GM12873 (cell line): Measurements from ENCODE around the gene SGCG.

Experiments
- TF ChIP-seq, protein P1 (sequence below): IDR thresholded peaks from 2 replicates; pipeline ENCODE4 v1.5.1; 2012; ENCODE audit warnings: low read depth, mild to moderate bottlenecking, moderate library complexity, low read length, control low read depth; ENCODE audit not compliant: insufficient read depth; ENCODE audit errors: missing control alignments

Gene SGCG

DNA sequence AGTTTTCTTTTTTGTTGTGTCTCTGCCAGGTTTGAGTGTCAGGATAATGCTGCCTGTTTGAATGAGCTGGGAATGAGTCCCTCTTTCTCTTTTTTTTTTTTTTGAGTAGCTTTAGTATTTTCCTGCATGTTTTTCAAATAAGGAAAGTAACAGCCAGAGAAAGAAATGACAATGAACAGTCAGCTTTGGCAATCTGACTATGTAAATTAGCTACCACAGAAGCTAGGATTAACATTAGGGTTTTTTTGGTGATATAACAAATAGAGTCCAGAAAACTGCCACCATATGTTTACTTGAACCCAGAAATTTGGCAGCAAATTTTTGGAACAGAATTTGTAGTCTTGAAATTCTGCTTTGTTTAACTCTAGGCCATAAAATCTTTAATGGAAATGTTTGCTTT is 50.5 kb downstream of the SGCG start:
- TF ChIP-seq, protein P1, sequence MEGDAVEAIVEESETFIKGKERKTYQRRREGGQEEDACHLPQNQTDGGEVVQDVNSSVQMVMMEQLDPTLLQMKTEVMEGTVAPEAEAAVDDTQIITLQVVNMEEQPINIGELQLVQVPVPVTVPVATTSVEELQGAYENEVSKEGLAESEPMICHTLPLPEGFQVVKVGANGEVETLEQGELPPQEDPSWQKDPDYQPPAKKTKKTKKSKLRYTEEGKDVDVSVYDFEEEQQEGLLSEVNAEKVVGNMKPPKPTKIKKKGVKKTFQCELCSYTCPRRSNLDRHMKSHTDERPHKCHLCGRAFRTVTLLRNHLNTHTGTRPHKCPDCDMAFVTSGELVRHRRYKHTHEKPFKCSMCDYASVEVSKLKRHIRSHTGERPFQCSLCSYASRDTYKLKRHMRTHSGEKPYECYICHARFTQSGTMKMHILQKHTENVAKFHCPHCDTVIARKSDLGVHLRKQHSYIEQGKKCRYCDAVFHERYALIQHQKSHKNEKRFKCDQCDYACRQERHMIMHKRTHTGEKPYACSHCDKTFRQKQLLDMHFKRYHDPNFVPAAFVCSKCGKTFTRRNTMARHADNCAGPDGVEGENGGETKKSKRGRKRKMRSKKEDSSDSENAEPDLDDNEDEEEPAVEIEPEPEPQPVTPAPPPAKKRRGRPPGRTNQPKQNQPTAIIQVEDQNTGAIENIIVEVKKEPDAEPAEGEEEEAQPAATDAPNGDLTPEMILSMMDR: no peak

DNA sequence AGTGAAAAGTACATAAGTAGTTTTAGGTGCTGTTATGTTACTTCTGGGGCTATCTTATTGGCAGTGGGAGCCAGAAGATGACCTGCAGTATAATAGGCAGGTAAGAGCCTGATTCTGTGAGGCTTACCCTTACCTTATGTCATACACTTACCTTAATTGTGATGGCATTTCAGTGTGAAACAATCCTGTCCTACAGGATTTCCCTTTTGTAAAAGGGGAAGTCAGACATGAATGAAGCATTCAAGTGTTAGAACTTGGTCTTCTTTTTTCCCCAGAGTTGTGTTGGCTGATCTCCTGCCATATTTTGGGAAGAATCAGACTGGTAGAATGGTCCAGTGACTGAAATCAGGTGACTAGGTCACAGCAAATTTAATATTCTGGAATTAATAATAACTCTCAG is 55.2 kb downstream of the SGCG start:
- TF ChIP-seq, protein P1: no peak

DNA sequence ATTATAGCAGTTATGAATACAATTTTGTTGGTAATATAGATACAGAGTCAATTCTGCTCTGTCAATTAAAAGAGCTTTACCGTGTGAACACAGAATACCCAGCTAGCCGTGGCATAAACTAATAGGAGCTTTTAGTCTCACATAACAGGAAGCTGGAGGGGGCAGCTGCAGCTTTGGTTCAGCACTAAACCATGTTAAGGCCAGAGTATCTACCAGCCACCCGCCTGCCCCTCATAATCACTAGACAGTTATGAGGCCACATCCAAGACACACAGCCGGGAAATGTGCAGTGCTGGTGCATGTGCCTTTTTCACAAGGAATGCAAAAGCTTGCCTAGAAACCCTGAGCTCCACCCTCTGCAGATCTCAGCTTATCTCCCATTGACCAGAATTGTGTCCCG is 62.3 kb downstream of the SGCG start:
- TF ChIP-seq, protein P1: no peak

DNA sequence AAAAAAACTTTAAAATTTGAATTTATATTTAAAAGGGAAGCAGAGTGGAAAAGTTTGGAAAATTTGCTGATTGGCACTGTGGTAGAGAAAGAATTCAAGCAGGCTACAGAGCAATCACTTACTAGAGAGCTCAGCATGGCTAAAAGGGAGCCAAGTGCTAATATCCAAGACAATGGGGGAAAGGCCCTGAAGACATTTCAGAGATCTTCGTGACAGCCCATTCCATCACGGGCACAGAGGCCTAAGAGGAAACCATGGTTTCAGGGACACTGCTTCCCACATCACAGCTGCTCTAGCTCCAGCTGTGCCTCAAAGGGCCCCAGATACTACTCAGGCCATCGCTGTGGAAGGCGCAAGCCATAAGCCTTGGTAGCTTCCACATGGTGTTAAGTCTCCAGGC is 73.7 kb downstream of the SGCG start:
- TF ChIP-seq, protein P1: no peak

DNA sequence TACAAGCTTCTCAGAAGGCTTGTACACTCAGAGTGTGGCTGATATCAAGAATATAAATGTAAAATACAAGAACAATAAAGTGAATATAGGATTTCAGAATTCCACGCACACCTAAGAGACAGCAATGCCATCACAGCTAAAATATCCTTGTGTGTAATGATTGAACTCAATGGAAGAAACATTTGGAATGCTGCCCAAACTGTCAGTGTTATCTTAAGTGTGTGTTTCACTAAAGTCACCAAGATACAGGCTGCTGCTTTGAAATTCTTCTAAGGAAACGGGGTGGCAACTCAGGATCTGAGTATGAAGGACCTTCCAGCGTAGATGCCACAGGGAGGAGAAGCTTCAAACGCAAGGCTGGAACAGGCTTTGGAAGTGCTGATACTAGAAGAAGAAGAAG is 86.8 kb downstream of the SGCG start:
- TF ChIP-seq, protein P1: no peak

DNA sequence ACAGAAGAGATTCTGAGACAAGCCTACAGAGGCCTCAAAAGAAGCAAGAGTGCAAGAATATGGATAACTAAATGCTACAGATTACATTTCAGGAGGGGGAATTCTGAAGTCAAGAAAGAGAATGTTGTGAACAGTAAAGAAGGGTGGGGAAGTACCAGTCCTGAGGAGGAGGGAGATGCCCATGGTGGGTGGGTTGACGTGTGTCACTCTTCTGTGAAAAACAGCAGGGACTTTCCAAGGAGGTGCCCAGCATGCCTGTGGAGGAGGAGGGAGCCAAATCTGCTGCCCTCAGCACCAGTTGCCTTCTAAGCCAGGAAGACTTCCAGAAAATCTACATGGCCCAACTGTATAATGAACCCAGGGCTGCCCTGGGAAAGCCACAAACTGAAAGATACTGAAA is 87.7 kb downstream of the SGCG start:
- TF ChIP-seq, protein P1: no peak

DNA sequence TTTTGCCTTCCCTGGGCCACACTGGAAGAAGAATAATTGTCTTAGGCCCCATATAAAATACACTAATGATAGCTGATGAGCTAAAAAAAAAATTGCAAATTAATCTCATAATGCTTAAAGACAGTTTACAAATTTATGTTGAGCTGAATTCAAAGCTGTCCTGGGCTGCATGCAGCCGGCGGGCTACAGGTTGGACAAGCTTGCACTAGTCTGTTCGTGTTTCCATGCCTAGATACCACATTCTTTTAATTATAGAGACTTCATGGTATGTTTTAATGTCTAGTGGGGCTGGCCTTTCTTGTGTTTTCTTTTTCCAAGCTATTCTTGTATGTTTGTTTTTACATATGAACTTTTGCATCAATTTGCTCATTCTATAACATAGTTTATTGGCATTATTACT is 90.6 kb downstream of the SGCG start:
- TF ChIP-seq, protein P1: no peak
